NCI-H1694 (cell line): ENCODE measurements around the gene ANXA8L1.
"Not testable (repeated sequence)": the region's sequence is repeated elsewhere in the genome, so short reads cannot be mapped to it uniquely, and the experiment has no call there.

Experiments used
- DNase-seq: peaks from one replicate; lab custom pipeline; 2025; lab: John Stamatoyannopoulos, UW

ANXA8L1 gene

DNA sequence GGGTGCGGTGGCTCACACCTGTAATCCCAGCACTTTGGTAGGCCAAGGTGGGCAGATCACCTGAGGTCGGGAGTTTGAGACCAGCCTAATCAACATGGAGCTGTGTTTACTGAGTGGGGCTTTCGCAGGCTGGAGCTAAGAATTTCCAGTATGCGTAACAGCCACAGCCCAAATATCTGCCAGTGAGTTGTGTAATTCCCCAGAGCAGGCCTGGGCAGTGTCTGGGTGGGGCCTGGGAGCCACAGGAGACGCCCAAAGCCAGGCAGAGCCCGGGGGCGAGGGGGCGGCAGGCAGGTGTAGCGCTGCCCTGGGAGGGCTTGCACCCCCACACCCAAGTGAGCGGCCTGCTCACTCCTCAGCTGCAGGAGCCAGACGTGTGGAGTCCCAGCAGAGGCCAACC is at the start of gene ANXA8L1:
ANXA8L1 (plus strand) TSS at position 371 of the 400 bp plus-strand sequence. CDS start 76 bp downstream, outside the sequence.
- DNase-seq, result not testable (repeated sequence)

GRCh38 chr10:46326066-46326465 is 49.5 kb upstream of the ANXA8L1 start:
- no peak for DNase-seq

GRCh38 chr10:46326971-46327370 is 48.6 kb upstream of the ANXA8L1 start:
- DNase-seq, result no peak

GRCh38 chr10:46327685-46328084 is 47.9 kb upstream of the ANXA8L1 start:
- DNase-seq, result no peak

GRCh38 chr10:46328853-46329689 is 46.5 kb upstream of the ANXA8L1 start:
- DNase-seq, result no peak

DNA sequence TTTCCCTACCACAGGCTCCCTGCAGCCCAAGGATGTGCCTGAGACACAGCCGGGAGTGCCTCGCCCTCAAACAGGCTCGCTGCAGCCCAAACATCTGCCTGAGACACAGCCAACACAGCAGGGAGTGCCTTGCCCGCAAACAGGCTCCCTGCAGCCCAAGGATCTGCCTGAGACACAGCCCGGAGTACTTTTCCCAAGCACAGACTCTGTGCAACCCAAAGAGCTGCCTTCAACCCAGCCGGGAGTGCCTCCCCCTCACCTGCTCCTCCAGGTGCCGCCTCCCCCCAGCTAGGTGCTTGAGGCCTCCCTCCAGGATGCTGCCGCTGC is 45.9 kb upstream of the ANXA8L1 start:
- DNase-seq, result no peak

GRCh38 chr10:46330894-46331293 is 44.7 kb upstream of the ANXA8L1 start:
- no peak for DNase-seq

DNA sequence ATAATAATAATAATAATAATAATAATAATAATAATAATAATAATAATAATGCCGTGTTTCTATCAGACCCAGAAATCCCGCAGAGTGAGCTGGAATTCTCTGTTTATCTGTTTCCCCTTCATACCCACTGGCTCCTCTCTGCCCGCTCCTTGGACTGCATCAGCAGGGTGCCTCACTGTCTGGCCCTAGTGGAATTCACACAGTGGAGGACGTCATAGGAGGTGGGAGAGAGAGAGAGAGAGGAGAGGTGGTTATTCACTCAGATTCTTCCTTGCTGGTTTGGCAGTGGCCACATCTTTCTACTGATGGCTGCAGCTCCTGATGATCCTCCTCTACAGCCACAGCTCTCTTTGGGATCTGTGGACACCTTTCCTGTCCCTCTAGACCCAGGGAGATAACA is 10.1 kb upstream of the ANXA8L1 start:
- not testable (repeated sequence) for DNase-seq

- DNase-seq, result not testable (repeated sequence)
These were observed 8.4 kb upstream of the ANXA8L1 start for GRCh38 chr10:46367209-46367608.

DNA sequence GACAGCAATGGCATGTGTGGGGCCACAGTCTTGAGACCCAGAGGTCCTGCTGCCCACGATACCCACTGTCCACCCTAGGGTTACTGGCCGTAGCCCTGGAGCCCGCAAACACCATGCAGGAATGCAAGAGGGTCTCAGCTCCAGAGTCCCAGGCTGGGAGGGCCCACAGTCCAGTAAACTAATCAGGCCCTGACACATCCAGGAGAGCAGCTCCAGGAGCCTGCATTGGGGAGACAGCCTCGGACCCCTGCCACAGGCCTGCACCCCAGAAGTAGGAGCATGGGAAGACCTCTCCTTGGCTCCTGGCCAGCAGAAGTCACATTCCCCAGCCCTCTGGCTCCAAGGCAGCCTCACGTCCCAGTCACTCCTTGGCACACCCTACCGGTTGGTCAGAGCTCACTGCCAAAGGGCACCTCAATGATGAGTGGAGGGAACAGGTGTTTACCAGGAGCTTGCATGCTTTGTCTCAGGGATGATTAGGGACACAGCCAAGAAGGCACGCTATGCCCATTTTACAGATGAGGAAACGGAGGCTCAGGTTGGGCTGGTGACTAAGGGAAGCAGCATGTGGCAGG is 7.8 kb upstream of the ANXA8L1 start:
- DNase-seq, result not testable (repeated sequence)

GRCh38 chr10:46368956-46369355 is 6.6 kb upstream of the ANXA8L1 start:
- DNase-seq, result not testable (repeated sequence)

DNA sequence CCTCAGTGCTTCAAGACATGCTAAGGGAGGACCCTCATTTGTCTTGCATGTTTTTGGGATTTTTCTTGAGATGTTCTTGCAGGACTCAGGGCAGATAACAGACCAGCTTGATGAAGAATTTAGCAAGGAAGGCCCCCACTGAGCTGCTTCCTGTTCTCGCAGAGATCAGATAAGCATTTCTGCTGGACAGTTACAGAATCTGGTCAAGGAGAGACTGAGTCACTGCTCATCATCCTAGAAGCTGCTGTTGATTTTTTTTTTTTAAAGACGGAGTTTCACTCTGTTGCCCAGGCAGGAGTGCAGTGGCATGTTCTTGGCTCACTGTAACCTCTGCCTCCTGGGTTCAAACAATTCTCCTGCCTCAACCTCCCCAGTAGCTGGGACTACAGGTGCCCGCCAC is 1.2 kb upstream of the ANXA8L1 start:
- DNase-seq, result not testable (repeated sequence)

DNA sequence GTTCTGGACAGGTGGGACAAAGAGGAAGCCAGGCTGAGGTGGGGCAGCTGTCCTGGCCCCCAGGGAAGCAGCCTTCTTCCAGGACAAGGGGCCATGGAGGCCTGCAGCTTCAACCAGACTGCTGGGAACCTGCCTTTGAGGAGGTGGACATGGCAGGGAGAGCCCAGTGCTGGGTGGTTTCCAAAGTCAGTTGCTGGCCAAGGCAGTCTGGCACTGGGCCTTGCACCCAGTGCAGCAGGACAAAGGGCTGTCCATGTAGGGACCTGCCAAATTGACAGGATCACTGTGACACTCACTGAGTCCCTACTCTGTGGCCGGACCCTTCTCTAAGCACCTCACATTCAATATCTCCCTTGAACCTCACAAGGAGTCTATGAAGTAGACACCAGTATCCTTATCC is 1.4 kb downstream of the ANXA8L1 start:
- not testable (repeated sequence) for DNase-seq

DNA sequence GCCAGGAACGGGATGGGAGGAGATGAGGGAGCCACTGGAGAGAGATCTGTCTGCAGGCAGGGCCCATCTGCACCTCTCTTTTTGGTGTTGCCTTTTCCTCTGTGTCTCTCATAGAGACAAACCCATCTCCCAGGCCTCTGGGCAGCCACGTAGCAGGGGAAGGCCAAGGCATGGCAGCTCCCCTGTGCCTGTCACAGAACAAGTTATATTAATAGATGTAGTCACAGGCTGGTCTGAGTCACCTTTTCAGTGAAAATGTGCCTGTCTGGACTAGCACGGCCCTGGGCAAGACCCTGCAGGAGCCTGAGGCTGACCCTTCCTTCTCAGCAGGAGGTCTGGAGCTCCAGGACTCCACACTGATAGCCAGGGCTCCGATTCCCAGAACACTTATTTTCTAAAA is 2.1 kb downstream of the ANXA8L1 start:
- DNase-seq, result not testable (repeated sequence)

DNA sequence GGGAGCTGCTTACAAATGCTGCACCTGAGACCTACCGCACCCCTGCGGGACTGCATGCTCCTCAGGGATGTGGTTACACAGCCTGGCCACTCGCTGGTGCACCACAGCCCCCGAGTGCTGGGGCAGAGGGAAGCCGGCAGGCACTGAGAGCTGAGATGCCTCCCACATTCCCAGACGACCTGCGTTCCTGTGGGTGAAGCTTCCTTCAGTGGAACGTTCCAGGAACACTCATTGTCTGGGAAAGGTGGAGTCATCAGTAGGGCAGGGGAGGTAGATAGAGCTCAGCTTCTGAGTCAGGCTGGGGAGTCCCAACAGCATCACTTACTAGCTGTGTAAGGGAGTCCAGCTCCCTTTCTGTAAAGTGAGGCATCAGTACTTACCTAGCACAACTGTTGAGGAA is 2.5 kb downstream of the ANXA8L1 start:
- DNase-seq, result not testable (repeated sequence)

DNA sequence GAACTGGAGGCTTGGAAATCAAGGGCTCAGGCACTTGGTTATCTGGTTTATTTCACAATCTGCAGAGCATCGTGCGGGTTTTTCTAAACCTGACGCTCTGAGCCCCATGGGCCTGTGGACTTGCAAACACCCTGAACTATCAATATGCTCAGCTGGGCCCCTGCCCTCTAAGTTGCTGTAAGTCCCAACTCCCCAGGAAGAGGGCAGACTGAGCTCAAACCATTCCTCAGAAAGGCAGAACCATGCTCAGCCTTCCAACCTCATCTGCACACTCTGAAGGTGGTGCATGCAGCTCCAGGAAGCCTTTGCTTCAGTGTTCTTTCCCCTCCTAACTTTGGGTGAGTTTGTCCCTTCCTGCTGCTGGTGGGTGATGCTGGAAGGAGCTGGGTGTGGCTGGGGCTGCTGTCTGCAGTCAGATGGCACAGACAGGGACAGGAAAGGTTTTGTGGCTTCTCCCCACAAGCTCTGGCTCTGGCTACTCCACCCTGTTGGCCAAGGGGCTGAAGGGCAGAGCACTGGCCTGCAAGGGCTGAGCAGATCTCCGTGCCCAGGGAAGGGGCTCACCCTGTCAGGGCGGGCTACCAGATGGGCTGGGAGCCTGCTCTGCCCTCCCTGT is 3.8 kb downstream of the ANXA8L1 start:
- not testable (repeated sequence) for DNase-seq

GRCh38 chr10:46385858-46386257 is 10.3 kb downstream of the ANXA8L1 start:
- DNase-seq, result not testable (repeated sequence)

DNA sequence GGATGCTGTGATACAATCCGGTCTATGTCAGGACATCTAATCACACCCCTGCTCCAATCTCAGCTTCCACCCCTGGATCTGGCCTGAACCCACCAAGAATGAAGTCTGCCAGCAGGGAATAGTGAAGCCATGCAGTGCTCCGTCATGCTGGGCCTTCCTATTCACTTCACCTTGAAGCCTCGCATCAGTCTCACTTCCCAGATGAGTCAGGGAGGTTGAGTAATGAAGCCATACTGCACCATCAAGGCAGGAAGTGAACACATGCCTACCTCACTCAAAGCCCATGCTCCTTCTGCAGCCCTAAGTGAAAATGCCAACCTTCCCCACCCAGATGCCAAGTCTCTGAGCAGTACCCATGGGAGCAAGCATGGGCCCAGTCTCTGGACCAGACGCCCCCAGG is 11.1 kb downstream of the ANXA8L1 start:
- not testable (repeated sequence) for DNase-seq

GRCh38 chr10:46387309-46387902 is 11.8 kb downstream of the ANXA8L1 start:
- not testable (repeated sequence) for DNase-seq

DNA sequence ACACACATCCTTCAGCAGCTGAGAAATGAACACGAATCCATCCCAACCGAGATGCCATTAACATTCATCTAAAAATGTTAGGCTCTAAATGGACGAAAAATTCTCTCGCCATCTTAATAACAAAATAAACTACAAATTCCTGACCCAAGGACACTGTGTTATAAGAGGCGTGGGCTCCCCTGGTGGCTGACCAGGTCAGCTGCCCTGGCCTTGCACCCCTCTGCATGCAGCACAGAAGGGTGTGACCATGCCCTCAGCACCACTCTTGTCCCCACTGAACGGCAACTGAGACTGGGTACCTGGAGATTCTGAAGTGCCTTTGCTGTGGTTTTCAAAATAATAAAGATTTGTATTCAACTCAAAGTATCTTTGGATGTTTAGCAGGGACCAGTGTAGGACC is 15.8 kb downstream of the ANXA8L1 start:
- not testable (repeated sequence) for DNase-seq

DNA sequence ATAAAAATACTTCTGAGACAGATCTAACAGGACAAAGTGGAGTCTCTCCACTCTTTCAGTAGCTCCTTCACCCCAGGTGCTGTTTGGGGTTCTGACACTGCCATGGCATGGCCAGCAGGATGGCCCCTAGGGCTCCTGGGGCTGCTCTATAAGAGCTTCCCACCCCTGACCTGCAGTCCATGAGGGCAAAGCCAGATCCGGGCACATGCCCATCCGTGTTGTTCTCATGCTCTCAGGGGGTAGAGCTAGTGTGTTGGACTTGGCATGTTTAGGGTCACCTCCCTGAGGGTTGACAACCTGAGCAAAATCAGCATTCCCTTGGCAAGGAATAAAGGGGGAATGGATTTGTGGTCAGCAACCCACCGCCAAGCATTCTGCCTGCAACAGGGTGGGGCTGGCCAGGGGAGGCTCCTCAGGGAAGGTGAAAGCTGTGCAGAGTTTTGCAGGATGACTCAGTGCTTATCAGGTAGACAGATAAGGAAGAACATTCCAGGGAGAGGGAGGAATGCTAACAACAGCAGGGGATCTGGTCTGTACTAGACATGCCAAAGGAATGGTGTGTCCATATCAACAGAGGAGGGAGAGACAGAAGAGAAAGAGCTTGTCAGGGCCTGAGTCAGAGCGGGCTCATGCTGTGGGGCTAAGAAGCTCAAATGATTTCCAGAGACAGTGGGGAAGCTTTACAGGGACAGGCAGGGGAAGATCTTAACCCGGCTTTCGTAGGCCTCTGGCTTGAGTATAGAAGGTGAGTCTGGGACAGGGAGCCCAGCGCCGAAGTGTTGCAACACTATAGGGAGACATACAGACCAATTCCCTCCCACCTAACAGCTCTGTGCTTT is 21.1 kb downstream of the ANXA8L1 start:
- not testable (repeated sequence) for DNase-seq

DNA sequence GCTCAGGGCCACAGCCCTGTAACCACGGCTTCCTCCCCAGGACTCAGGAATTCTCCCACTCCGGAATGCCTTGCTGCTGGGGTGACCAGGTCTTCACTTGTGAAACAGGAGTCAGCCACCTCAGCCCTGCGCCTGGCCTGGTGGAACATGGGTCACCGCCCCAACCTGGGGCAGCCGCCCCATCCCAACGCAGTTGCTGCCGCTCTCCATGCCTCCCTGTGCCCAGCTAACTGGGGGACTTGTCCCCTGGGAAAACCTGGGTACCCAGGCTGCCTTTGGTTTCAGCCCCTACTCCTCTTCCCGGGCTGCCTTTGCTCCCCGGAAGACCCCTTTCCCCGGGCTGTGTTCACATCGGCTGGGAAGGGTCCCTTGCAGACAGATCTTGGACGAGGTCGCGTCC is 22.2 kb downstream of the ANXA8L1 start:
- not testable (repeated sequence) for DNase-seq
